ENCODE data around the gene ARRDC5.

- TF ChIP-seq POLR2A (IDR thresholded peaks at IDR 0.05; ENCODE audit: low read length) (no peak), GATA1 (IDR thresholded peaks at IDR 0.05; ENCODE audit: low read depth, low read length) (no peak)
Measured at GRCh38 chr19:4930664-4931063, 28.0 kb upstream of the ARRDC5 start.

Data from erythroblast (primary cell).